K562 (cell line): ENCODE results near the gene BBLN. TPM values are rescaled to one million over a fixed set of nuclear protein-coding genes. Genes with fewer than 3 reads are reported as not detected.

ENCODE experiments used
- ATF4 ChIP-seq: fragments of 450-650 bp; formaldehyde crosslinking; IDR thresholded peaks from 2 replicates; pipeline ENCODE4 v1.4.0; 2022; ENCODE audit warnings: mild to moderate bottlenecking, moderate library complexity
- CBFA2T2 ChIP-seq: fragments of 450-650 bp; conservative IDR thresholded peaks from 2 replicates; pipeline ENCODE4 v1.6.1; 2017; ENCODE audit warnings: mild to moderate bottlenecking
- CEBPG ChIP-seq, 3 experiments: fragments of 200-800 bp in 1 of 3; sonication (Bioruptor generic) in 1 of 3; sonication (generic) in 1 of 3; formaldehyde crosslinking in 1 of 3; IDR thresholded peaks in 2 of 3; conservative IDR thresholded peaks in 1 of 3; 2 replicates each; pipeline versions ENCODE4 v1.6.1 to v1.8.0; 2016 to 2022; ENCODE audit warnings: missing compliant biosample characterization in 2 of 3, missing genetic modification characterization in 2 of 3, mild to moderate bottlenecking in 1 of 3, missing genetic modification reagents in 1 of 3
- CUX1 ChIP-seq: fragments of 200-800 bp; sonication (Bioruptor generic); IDR thresholded peaks from 2 replicates; pipeline ENCODE4 v1.6.1; 2016; ENCODE audit warnings: missing genetic modification characterization, missing compliant biosample characterization
- HOMEZ ChIP-seq: fragments of 250-450 bp; sonication (Bioruptor Pico); IDR thresholded peaks from 2 replicates; pipeline ENCODE4 v1.4.0; 2020; ENCODE audit warnings: mild to moderate bottlenecking, moderate library complexity
- KLF13 ChIP-seq: fragments of 450-650 bp; IDR thresholded peaks from 2 replicates; pipeline ENCODE4 v1.6.1; 2016; ENCODE audit warnings: missing genetic modification characterization, low read depth, mild to moderate bottlenecking, missing compliant biosample characterization, moderate library complexity, borderline replicate concordance
- PATZ1 ChIP-seq: fragments of 250-450 bp; sonication (Bioruptor Pico); IDR thresholded peaks from 2 replicates; pipeline ENCODE4 v1.5.0; 2020; ENCODE audit warnings: mild to moderate bottlenecking, borderline replicate concordance
- POLR2A ChIP-seq: fragments of 450-650 bp; conservative IDR thresholded peaks from 2 replicates; pipeline ENCODE4 v1.6.1; 2016
- RFX1 ChIP-seq: fragments of 450-650 bp; IDR thresholded peaks from 2 replicates; pipeline ENCODE4 v1.6.1; 2016; ENCODE audit warnings: mild to moderate bottlenecking, moderate library complexity
- SNIP1 ChIP-seq: fragments of 450-650 bp; IDR thresholded peaks from 2 replicates; pipeline ENCODE4 v1.7.1; 2017; ENCODE audit warnings: low read depth, mild to moderate bottlenecking
- SOX6 ChIP-seq: fragments of 450-650 bp; IDR thresholded peaks from 2 replicates; pipeline ENCODE4 v1.6.1; 2014; ENCODE audit warnings: mild to moderate bottlenecking
- THRB ChIP-seq: fragments of 450-650 bp; formaldehyde crosslinking; conservative IDR thresholded peaks from 2 replicates; pipeline ENCODE4 v1.4.0; 2022; ENCODE audit warnings: mild to moderate bottlenecking, missing genetic modification characterization
- ZNF23 ChIP-seq: fragments of 250-450 bp; sonication (Bioruptor Pico); IDR thresholded peaks from 2 replicates; pipeline ENCODE4 v1.4.0; 2020; ENCODE audit warnings: mild to moderate bottlenecking
- ZNF282 ChIP-seq: sonication (generic); formaldehyde crosslinking; IDR thresholded peaks from 2 replicates; pipeline ENCODE4 v1.8.1; 2023; ENCODE audit warnings: missing genetic modification reagents
- polyA plus RNA-seq, 8 experiments: library from polyadenylated mRNA; depleted of rRNA in 4 of 8; stranded (reverse) in 5 of 8; unstranded in 3 of 8; fragments of >200 nt; fragmentation: Nextera tagmentation in 2 of 8; fragmentation: Illumina TruSeq in 1 of 8; extraction: Ambion mirVana in 2 of 8; extraction: Trizol in 1 of 8; gene quantifications; 2 replicates each; pipeline versions ENCODE4 v1.2.1 to v1.2.3, GENCODE V29; 2011 to 2014; ENCODE audit warnings: inconsistent platforms in 1 of 8, missing spikeins in 1 of 8
- total RNA-seq, 7 experiments: library from RNA; depleted of rRNA in 6 of 7; stranded (reverse); fragments of >200 nt in 6 of 7; fragmentation: Illumina TruSeq in 2 of 7; extraction: Trizol in 2 of 7; gene quantifications; 2 replicates each; pipeline versions ENCODE4 v1.2.1 to v1.2.3, GENCODE V29; 2011 to 2021; ENCODE audit warnings: low replicate concordance in 1 of 7

BBLN gene
- total and polyA plus RNA-seq, 9 of the 15 experiments (the other 6 are each of a cell fraction or from before 2014, with no cell fraction given): 4.2 to 331 (median 87.1) TPM

- TF ChIP-seq CBFA2T2 (no peak), CUX1 (CRISPR knock-in tag) (no peak), SOX6 (peak; percentile 74), HOMEZ (CRISPR knock-in tag) (peak; percentile 64; the same call in 1 of the 2 replicates), CEBPG (CRISPR knock-in tag; IDR thresholded peaks at IDR 0.05) (no peak), CEBPG (tag; conservative IDR thresholded peaks at IDR 0.05 in 1 of 2, IDR thresholded peaks at IDR 0.05 in 1 of 2) (no peak), ZNF282 (no peak), PATZ1 (CRISPR knock-in tag) (no peak), POLR2A (no peak), KLF13 (tag) (no peak), RFX1 (no peak), THRB (CRISPR knock-in tag) (peak; percentile 77; the same call in 1 of the 2 replicates), ATF4 (CRISPR knock-in tag) (no peak), SNIP1 (no peak), ZNF23 (CRISPR knock-in tag) (0 out of 2 replicates have a peak, but pooled peaks have one; percentile 37)
Observed at GRCh38 chr9:128203707-128204551, 43.9 kb downstream of the BBLN start (continued).
